ENCODE data around the gene METTL16. TPM values are rescaled to one million over a fixed set of nuclear protein-coding genes. Genes with fewer than 3 reads are reported as not detected.

Gene METTL16
- total and polyA plus RNA-seq, 2 of the 8 experiments (the other 6 are each of a cell fraction or from before 2014, with no cell fraction given): 22.8 to 59.4 TPM

DNA sequence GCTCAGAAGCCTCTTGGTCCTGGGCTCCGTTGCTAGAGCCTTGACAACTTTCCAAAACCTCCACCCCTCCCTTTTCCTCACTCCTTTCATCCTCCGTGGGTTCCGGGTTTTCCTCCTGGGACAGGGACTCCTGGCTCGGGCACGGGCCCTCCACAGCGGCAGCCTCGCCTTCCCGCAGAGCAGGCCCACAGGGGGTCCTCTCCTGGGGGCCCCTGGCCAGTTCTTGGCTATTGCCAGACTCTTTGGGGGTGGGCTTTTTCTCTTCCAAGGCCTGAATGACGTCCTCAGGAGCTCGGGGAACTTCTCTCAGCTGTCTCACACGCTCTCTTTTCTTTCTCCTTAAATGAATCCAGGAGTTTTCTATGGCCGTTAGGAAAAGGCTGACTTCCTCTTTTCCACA is 91.5 kb downstream of the METTL16 start:
- no peak for DNase-seq (ENCODE audit: low read depth in 1 of 2, low spot score in 2 of 2)
- Histone ChIP-seq H3K14ac (ENCODE audit: insufficient read length) (no peak overlapping the region), H2BK120ac (replicated peaks; ENCODE audit: low read depth, low read length) (no peak overlapping the region), H4K8ac (ENCODE audit: extremely low read depth, insufficient read depth, low read length) (no peak overlapping the region), H3K4me2 (ENCODE audit: insufficient read depth in 1 of 2, low read depth in 2 of 2, low read length in 2 of 2) (no peak overlapping the region), H2BK20ac (ENCODE audit: low read length) (no peak overlapping the region), H3K23me2 (ENCODE audit: low read depth, low read length) (no peaks in the 10 kb centered on the region), H3K79me2 (ENCODE audit: control insufficient read depth in 1 of 2, insufficient read depth in 2 of 2, low read length in 2 of 2) (no peaks in the 10 kb centered on the region), H3K18ac (ENCODE audit: extremely low read depth, low read length) (no peak overlapping the region), H3K27ac (ENCODE audit: low read depth, low read length) (no peak overlapping the region), H2AFZ (ENCODE audit: low read length) (no peak overlapping the region), H3K36me3 (ENCODE audit: control insufficient read depth in 2 of 4, insufficient read depth in 4 of 4, low read length in 3 of 4) (peaks cover 6 to 23% (median 14%) of the 10 kb centered on the region in 4 experiments; a peak in 6 of 8 replicates), H3K9ac (replicated peaks in 1 of 4; ENCODE audit: extremely low read depth in 1 of 4, low read depth in 3 of 4, low read length in 3 of 4) (no peak overlapping the region), H4K5ac (ENCODE audit: insufficient read length, low read depth, low read length) (no peak overlapping the region), H4K20me1 (replicated peaks in 1 of 2; ENCODE audit: control insufficient read depth in 1 of 2, insufficient read depth in 2 of 2, low read length in 2 of 2) (peaks cover 4 to 5% of the 10 kb centered on the region in 2 experiments), H3K27me3 (replicated peaks in 1 of 4; ENCODE audit: control insufficient read depth in 3 of 4, extremely low read depth in 1 of 4, insufficient read depth in 3 of 4, low read length in 3 of 4) (no peaks in the 10 kb centered on the region), H2BK15ac (ENCODE audit: low read length) (no peak overlapping the region), H4K91ac (replicated peaks; ENCODE audit: insufficient read length, low read length) (no peak overlapping the region), H3K4me3 (ENCODE audit: extremely low read depth in 1 of 4, insufficient read depth in 2 of 4, low read depth in 3 of 4, low read length in 4 of 4) (no peak overlapping the region), H3K56ac (replicated peaks; ENCODE audit: insufficient read length, low read depth, low read length) (no peak overlapping the region), H2BK12ac (ENCODE audit: low read depth, low read length) (no peak overlapping the region), H3K79me1 (ENCODE audit: low read depth, low read length) (peaks cover 3% of the 10 kb centered on the region; the same call in 1 of the 2 replicates), H2AK5ac (ENCODE audit: low read depth, low read length) (no peak overlapping the region), H3K23ac (ENCODE audit: insufficient read length) (no peak overlapping the region), H2BK5ac (ENCODE audit: low read depth, low read length) (no peak overlapping the region), H3K4ac (replicated peaks; ENCODE audit: insufficient read length, low read depth, low read length) (no peak overlapping the region), H3K4me1 (replicated peaks in 1 of 4; ENCODE audit: control insufficient read depth in 3 of 4, insufficient read depth in 4 of 4, low read length in 3 of 4) (no peaks in the 10 kb centered on the region), H3K9me3 (ENCODE audit: insufficient read depth in 2 of 2, low read depth in 1 of 2, low read length in 1 of 2) (no peaks in the 10 kb centered on the region)
- POLR2A ChIA-PET (ENCODE audit: partially characterized antibody): interaction anchor here (1.9 kb wide), 1 partner anchor 37 kb away, joined by 6 read pairs; no protein-coding TSS in a partner anchor
- no peak for FAIRE-seq
- CTCF ChIA-PET (ENCODE audit: partially characterized antibody): interaction anchor here (0.9 to 8.3 kb wide), 3 partner anchors 39 to 93 kb away, joined by 4 to 216 read pairs (median 4); no protein-coding TSS in a partner anchor
- 90% methylated on average over 12 of the region's 12 CpGs; no CpG with 5 or more reads in 1 of the 2 experiments for WGBS, 2 experiments (ENCODE audit: extremely low coverage in 1 of 2, insufficient coverage in 1 of 2, insufficient read length in 1 of 2, insufficient replicate concordance in 2 of 2, low coverage in 1 of 2, low lambda C conversion rate in 2 of 2, missing lambda C conversion rate in 1 of 2)
- TF ChIP-seq SAP30 (IDR thresholded peaks at IDR 0.05; ENCODE audit: insufficient read depth, insufficient replicate concordance, low read length) (no peak), SIX5 (IDR thresholded peaks at IDR 0.05; ENCODE audit: low read depth, low read length) (no peak), SIRT6 (IDR thresholded peaks at IDR 0.05; ENCODE audit: low read length) (no peak), EZH2 (IDR thresholded peaks at IDR 0.05; ENCODE audit: low read depth, low read length, severe bottlenecking) (no peak), KDM4A (IDR thresholded peaks at IDR 0.05; ENCODE audit: low read depth, low read length, severe bottlenecking) (no peak), GTF2F1 (IDR thresholded peaks at IDR 0.05; ENCODE audit: borderline replicate concordance, low read depth, low read length) (no peak), TCF12 (IDR thresholded peaks at IDR 0.05; ENCODE audit: low read depth, low read length) (no peak), BRCA1 (IDR thresholded peaks at IDR 0.05; ENCODE audit: low read depth, low read length) (no peak)
